ENCODE data around the gene UBXN11.
"Not testable (repeated sequence)": the region's sequence is repeated elsewhere in the genome, so short reads cannot be mapped to it uniquely, and the experiment has no call there.

UBXN11 gene

GRCh38 chr1:26302733-26303405 is 3.6 kb downstream of the UBXN11 start:
- no peak for DNase-seq

GRCh38 chr1:26300578-26301275 is 5.7 kb downstream of the UBXN11 start:
- no peak for DNase-seq

DNA sequence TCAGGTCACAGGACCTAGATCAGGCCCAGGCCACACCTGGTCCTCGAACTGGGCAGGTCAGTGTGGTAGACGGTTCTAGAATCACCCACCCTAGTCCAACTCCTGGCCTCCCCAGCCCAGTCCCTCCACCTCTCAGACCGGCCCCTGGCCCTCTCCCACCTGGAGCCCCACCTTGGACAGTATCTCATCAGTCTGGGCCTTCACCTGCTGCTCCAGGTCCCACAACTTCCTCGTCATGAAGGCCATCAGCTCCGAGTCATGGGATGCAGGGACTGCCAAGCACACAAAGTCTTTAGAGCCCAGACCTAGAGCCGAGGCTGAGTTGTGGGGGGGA is 8.7 kb downstream of the UBXN11 start:
- no peak for DNase-seq

GRCh38 chr1:26297057-26297790 is 9.2 kb downstream of the UBXN11 start:
- DNase-seq = no peak

GRCh38 chr1:26296340-26297056 is 9.9 kb downstream of the UBXN11 start:
- DNase-seq = no peak

- DNase-seq = no peak
Observed at GRCh38 chr1:26295194-26296138, 11.0 kb downstream of the UBXN11 start.

- no peak for DNase-seq
Observed at GRCh38 chr1:26293911-26294463, 12.4 kb downstream of the UBXN11 start.

DNA sequence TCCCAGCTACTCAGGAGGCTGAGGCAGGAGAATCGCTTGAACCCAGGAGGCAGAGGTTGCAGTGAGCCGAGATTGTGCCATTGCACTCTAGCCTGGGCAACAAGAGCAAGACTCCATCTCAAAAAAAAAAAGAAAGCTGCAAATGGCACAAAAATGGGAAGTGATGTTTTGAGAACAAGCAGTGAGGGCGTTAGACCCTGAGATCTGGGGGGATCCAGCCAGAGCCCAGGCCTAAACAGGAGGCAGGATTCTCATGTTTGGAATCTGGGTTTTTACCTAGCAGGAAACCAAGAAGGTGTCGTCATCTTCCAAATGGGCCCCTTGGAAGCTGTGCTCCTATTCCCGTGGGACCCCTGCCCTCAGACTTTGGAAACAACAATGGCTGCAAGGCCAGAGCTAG is 13.7 kb downstream of the UBXN11 start:
- not testable (repeated sequence) for DNase-seq

DNA sequence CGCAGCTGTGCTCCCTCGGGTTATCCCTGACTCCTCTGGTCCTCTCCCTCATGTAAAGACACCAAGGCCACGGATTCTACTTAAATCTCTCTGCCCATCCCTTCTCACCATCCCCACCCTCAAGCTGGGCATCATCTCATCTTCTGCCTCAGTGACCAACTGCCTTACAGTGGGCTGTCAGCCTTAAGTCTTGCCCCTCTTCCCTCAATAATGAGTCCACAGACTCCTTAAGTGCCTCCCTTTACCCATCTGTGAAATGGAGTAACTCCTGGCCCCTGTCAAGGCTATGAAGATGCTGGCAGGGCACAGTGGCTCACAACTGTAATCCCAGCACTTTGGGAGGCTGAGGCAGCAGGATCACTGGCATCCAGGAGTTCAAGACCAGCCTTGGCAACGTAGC is 14.5 kb downstream of the UBXN11 start:
- DNase-seq = no peak

DNA sequence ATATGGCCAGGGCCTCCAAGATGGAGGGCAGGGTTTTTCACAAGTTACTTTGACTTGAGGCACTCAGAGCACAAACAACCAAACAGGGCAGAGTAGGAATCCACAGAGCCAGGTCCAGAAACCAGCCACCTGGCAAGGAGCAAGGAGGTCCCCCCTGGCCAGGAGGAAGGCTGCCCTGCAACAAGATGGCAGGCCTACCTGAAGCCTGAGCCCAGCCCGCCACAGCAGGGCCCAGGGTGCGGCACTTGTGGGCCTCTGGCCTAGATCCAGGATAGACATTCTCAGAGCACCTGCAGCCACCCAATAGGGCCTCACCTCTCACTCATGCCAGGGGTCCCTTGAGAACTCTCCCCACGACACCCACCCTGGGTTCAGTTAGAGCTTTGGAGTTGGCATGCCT is 15.0 kb downstream of the UBXN11 start:
- DNase-seq = no peak

- DNase-seq = no peak
Observed at GRCh38 chr1:26290882-26291261, 15.6 kb downstream of the UBXN11 start.

- peak; percentile 42 for DNase-seq
Observed at GRCh38 chr1:26290122-26290881, 16.1 kb downstream of the UBXN11 start.

DNA sequence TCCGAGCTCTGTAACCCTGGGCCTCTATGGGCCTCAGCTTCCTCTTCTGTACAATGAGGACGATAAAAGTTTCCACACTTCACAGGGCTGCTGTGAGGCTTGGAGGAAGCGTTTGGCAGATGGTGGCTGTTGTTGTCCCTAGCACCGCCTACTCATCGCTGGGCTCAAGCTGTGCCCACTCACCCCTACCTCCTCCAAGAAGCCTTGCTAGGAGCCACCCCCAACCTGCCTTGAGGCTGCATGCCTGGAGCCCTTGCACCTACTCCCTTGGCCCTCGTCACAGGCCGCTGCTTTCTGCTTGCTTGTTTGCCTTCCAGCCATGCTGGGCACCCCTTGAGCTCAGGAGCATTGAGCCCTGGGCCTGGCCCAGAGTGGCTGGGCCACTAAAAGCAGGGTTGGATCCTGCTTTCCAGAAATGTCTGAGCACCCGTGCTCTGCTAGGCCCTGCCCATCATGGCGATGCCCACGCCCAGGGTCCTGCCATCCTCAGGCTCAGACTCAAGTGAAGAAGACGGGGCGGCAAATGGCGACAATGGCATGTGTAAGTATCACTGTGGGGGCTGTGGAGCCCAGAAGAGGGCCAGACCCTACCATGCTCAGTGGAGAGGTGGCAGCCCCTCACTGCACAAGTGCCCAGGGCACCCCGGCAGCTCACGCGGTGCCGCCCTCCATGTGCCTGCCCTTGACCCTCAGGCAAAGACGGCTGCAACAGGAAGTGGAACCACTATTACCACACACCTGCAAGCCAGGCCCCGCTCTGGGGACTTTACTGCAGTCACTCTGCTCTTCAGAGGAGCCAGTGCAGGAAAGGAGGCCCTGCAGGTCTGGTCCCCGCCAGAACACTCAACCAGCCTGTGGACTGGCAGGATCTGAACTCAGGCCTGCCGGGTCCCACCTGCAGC is 17.0 kb downstream of the UBXN11 start:
- peak; percentile 98 for DNase-seq

DNA sequence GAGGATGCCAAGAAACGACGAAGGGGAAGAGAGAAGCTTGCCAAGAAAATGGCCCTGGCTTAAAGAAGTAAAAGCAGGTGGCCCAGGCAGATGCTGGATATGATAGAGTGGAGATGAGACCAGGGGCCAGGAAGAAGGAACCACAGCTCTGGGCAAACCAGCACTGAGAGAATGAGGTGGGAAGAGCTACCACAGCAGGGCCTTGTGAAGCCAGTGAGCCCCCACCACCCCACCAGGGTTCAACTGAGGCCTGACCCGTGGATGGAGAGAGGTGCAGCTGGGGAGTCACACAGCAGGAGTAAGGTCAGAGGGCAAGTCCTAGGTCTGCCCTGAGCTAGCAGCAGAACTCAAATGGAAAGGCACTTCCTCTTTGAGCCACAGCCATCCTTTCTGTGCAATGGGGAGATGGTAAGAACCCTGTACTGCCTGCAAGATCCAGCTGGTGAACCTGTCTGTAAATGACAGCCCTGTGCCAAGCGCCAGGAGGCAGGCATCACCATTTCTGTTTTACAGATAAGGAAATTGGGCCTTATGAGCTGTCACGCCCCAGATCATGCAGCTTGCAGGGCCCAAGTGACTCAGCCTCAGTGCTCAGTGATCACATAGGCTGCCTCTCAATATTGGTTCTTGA is 18.0 kb downstream of the UBXN11 start:
- peak; percentile 94 for DNase-seq

DNA sequence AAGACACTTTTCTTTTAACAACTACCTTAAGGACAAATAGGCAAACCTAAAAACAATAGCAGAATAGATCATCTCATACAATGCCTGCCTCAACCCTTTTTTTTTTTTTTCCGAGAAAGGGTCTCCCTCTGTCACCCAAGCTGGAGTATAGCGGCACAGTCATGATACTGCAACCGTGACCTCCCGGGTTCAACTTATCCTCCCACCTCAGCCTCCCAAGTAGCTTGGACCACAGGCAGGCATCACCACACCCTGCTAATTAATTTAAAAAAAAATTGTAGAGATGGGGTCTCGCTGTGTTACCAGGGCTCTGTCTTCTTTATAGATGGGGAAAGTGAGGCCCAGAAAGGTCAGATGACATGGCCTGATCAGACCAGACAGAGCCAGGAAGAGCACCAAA is 18.6 kb downstream of the UBXN11 start:
- DNase-seq = no peak

DNA sequence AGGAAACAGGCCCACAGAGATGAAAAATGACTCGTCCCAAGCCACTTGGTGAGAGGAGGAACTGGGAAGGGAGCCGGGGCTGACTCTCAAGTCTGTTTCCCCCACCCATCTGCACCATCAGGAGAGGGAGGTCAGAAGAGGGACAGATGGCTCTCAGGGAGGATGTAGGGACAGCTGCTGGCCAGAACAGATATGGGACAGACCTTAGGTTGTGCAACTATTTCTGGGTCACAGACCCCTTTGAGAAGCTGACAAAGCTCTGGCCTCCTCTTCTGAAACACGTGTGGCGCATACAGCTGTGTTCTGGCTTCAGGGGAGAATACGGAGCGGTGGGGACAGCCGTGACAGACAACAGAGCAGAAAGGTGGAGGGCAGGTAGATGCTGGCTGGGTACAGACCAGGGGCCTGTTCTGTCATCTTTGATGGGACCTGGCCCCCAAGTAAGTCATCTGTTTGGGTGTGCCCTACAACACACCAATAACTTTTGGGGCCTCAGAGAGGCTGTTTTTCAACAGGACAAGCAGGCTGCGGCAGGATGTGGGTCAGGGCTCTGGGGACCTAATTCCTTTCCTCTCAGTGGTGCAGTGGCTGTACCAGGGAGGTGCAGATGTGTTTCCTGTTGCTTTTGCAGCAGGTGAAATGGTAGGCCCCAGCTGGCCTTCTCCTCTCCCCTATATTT is 19.3 kb downstream of the UBXN11 start:
- DNase-seq = peak; percentile 94

GRCh38 chr1:26286064-26286416 is 20.4 kb downstream of the UBXN11 start:
- no peak for DNase-seq

GRCh38 chr1:26285366-26286063 is 20.9 kb downstream of the UBXN11 start:
- DNase-seq = no peak
